Myocyte (in vitro differentiated cells): Measurements from ENCODE around the gene NKPD1. TPM values are rescaled to one million over a fixed set of nuclear protein-coding genes. Genes with fewer than 3 reads are reported as not detected.

ENCODE experiments used
- DNase-seq: peaks from one replicate; pipeline ENCODE4 v3.0.0-alpha.2; 2012; ENCODE audit warnings: low read depth
- total RNA-seq: library from RNA; depleted of rRNA; stranded (reverse); fragments of >200 nt; gene quantifications from 2 replicates; pipeline ENCODE4 v1.2.3, GENCODE V29; 2014

The NKPD1 gene
- total RNA-seq, 1 donor from 2014 or later: 0.13 TPM

- DNase-seq: no peak
These were observed 19.4 kb downstream of the NKPD1 start for GRCh38 chr19:45141203-45141900.

GRCh38 chr19:45140533-45140932, 20.2 kb downstream of the NKPD1 start:
- DNase-seq: no peak

GRCh38 chr19:45140144-45140503, 20.7 kb downstream of the NKPD1 start:
- DNase-seq: no peak

GRCh38 chr19:45139286-45140143, 21.3 kb downstream of the NKPD1 start:
- DNase-seq: no peak

GRCh38 chr19:45138303-45138751, 22.5 kb downstream of the NKPD1 start:
- DNase-seq: no peak

- peak; percentile 73 for DNase-seq
These were observed 23.5 kb downstream of the NKPD1 start for GRCh38 chr19:45137179-45137761.

- no peak for DNase-seq
These were observed 24.1 kb downstream of the NKPD1 start for GRCh38 chr19:45136507-45137178.

- no peak for DNase-seq
These were observed 25.5 kb downstream of the NKPD1 start for GRCh38 chr19:45135176-45135885.

- no peak for DNase-seq
These were observed 27.1 kb downstream of the NKPD1 start for GRCh38 chr19:45133661-45134060.

- peak; percentile 63 for DNase-seq
These were observed 29.7 kb downstream of the NKPD1 start for GRCh38 chr19:45130888-45131615.

GRCh38 chr19:45130236-45130635, 30.5 kb downstream of the NKPD1 start:
- no peak for DNase-seq

- no peak for DNase-seq
These were observed 32.0 kb downstream of the NKPD1 start for GRCh38 chr19:45128806-45129205.

- no peak for DNase-seq
These were observed 32.6 kb downstream of the NKPD1 start for GRCh38 chr19:45128146-45128545.

GRCh38 chr19:45126654-45127053, 34.1 kb downstream of the NKPD1 start:
- no peak for DNase-seq

- peak; percentile 63 for DNase-seq
These were observed 34.7 kb downstream of the NKPD1 start for GRCh38 chr19:45125975-45126493.

- DNase-seq: no peak
These were observed 35.4 kb downstream of the NKPD1 start for GRCh38 chr19:45125360-45125759.

GRCh38 chr19:45124021-45124420, 36.8 kb downstream of the NKPD1 start:
- no peak for DNase-seq

GRCh38 chr19:45123440-45123850, 37.3 kb downstream of the NKPD1 start:
- DNase-seq: no peak

- DNase-seq: no peak
These were observed 38.0 kb downstream of the NKPD1 start for GRCh38 chr19:45122832-45123231.

GRCh38 chr19:45121827-45122345, 38.9 kb downstream of the NKPD1 start:
- DNase-seq: no peak
